Mesothelial cell of epicardium (in vitro differentiated cells): ENCODE measurements around the gene PAXIP1. TPM values are rescaled to one million over a fixed set of nuclear protein-coding genes. Genes with fewer than 3 reads are reported as not detected.

Experiments
- DNase-seq, 2 experiments: peaks; one replicate each; pipeline ENCODE4 v3.0.0; 2021; ENCODE audit warnings: low spot score in 2 of 2; ENCODE audit not compliant: unreplicated experiment in 2 of 2
- H3K27ac Mint-ChIP-seq: 2 replicates; pipeline ENCODE4 v1.8.0; 2021; ENCODE audit warnings: mixed read lengths
- H3K27me3 Mint-ChIP-seq: 2 replicates; pipeline ENCODE4 v1.8.0; 2021; ENCODE audit warnings: low read depth, mixed read lengths
- H3K36me3 Mint-ChIP-seq: 2 replicates; pipeline ENCODE4 v1.8.0; 2021; ENCODE audit warnings: mixed read lengths
- H3K4me1 Mint-ChIP-seq: 2 replicates; pipeline ENCODE4 v1.8.0; 2021; ENCODE audit warnings: mixed read lengths
- H3K4me3 Mint-ChIP-seq: 2 replicates; pipeline ENCODE4 v1.8.0; 2021; ENCODE audit warnings: mild to moderate bottlenecking, moderate library complexity, mixed read lengths
- H3K9me3 Mint-ChIP-seq: 2 replicates; pipeline ENCODE4 v1.8.0; 2021; ENCODE audit warnings: mixed read lengths
- CTCF ChIP-seq: fragments of 200-600 bp; sonication (generic); IDR thresholded peaks from one replicate; pipeline ENCODE4 v1.5.0; 2021; ENCODE audit warnings: antibody characterized with exemption; ENCODE audit not compliant: unreplicated experiment
- total RNA-seq: library from RNA; stranded (reverse); gene quantifications from 3 replicates; pipeline ENCODE4 v1.2.1, GENCODE V29; 2021

The PAXIP1 gene
- total RNA-seq, 1 donor from 2014 or later, result 21.3 TPM

- TF ChIP-seq CTCF, result no peak
- H3K27ac Mint-ChIP-seq, result no peak overlapping the region
- no peaks in the 10 kb centered on the region for H3K4me1 Mint-ChIP-seq
These were observed 83.3 kb downstream of the PAXIP1 start for GRCh38 chr7:154919344-154920225.

GRCh38 chr7:154918741-154919140, 84.2 kb downstream of the PAXIP1 start:
- no peak overlapping the region for H3K27ac Mint-ChIP-seq
- no peak for DNase-seq
- H3K27me3 Mint-ChIP-seq, result peaks cover 46% of the 10 kb centered on the region
- TF ChIP-seq CTCF, result no peak
- H3K4me1 Mint-ChIP-seq, result peaks cover 2% of the 10 kb centered on the region
- H3K36me3 Mint-ChIP-seq, result no peaks in the 10 kb centered on the region
- H3K4me3 Mint-ChIP-seq, result no peak overlapping the region
- no peaks in the 10 kb centered on the region for H3K9me3 Mint-ChIP-seq

More at GRCh38 chr7:154919344-154920225, 83.3 kb downstream of the PAXIP1 start:
- DNase-seq, result no peak
- H3K36me3 Mint-ChIP-seq, result no peaks in the 10 kb centered on the region
- no peaks in the 10 kb centered on the region for H3K9me3 Mint-ChIP-seq
- H3K4me3 Mint-ChIP-seq, result no peak overlapping the region
- H3K27me3 Mint-ChIP-seq, result peaks cover 46% of the 10 kb centered on the region

- Mint-ChIP-seq H3K27me3 (peaks cover 45% of the 10 kb centered on the region), H3K9me3 (no peaks in the 10 kb centered on the region), H3K4me3 (no peak overlapping the region), H3K27ac (no peak overlapping the region), H3K36me3 (no peaks in the 10 kb centered on the region), H3K4me1 (peaks cover 3% of the 10 kb centered on the region)
- TF ChIP-seq CTCF, result no peak
- DNase-seq, result no peak
These were observed 84.7 kb downstream of the PAXIP1 start for GRCh38 chr7:154918266-154918665.

GRCh38 chr7:154917808-154918160, 85.1 kb downstream of the PAXIP1 start:
- H3K27me3 Mint-ChIP-seq, result peaks cover 40% of the 10 kb centered on the region
- H3K4me3 Mint-ChIP-seq, result no peak overlapping the region
- no peak overlapping the region for H3K27ac Mint-ChIP-seq
- TF ChIP-seq CTCF, result no peak
- H3K9me3 Mint-ChIP-seq, result no peaks in the 10 kb centered on the region
- no peak for DNase-seq
- H3K4me1 Mint-ChIP-seq, result peaks cover 3% of the 10 kb centered on the region
- no peaks in the 10 kb centered on the region for H3K36me3 Mint-ChIP-seq

GRCh38 chr7:154916856-154917807, 85.8 kb downstream of the PAXIP1 start:
- DNase-seq, result no peak
- H3K27me3 Mint-ChIP-seq, result peaks cover 37% of the 10 kb centered on the region
- H3K9me3 Mint-ChIP-seq, result no peaks in the 10 kb centered on the region
- H3K4me3 Mint-ChIP-seq, result no peak overlapping the region
- H3K27ac Mint-ChIP-seq, result no peak overlapping the region
- peaks cover 3% of the 10 kb centered on the region for H3K4me1 Mint-ChIP-seq
- H3K36me3 Mint-ChIP-seq, result no peaks in the 10 kb centered on the region
- TF ChIP-seq CTCF, result no peak
